HCT116 (cell line): ENCODE results near the gene IBSP. TPM values are rescaled to one million over a fixed set of nuclear protein-coding genes. Genes with fewer than 3 reads are reported as not detected.

ENCODE experiments used
- ATAC-seq: fragments of 200-7000 bp; cut with Tn5 transposase; 2 replicates; pipeline ENCODE4 v1.9.1; 2020; ENCODE audit warnings: mild to moderate bottlenecking, moderate library complexity
- BruUV-seq: library from RNA; stranded (reverse); fragments of 400-500 nt; replicated peaks from 2 replicates; lab custom pipeline; 2021; lab: Mats Ljungman, UMichigan
- CTCF ChIA-PET: fragments of 300-600 bp; sonication (Branson Sonifier 250); formaldehyde crosslinking; loops from one replicate; lab custom pipeline; 2021; ENCODE audit warnings: antibody characterized with exemption; lab: Charles Lee
- POLR2A ChIA-PET: fragments of 300-600, 350-600 bp; sonication (Branson Sonifier 250); formaldehyde crosslinking; loops from one replicate; lab custom pipeline; 2021; ENCODE audit warnings: antibody characterized with exemption; lab: Charles Lee
- RAD21 ChIA-PET, 2 experiments: fragments of 300-600 bp; sonication (Branson Sonifier 250); formaldehyde crosslinking; loops; one replicate each; lab custom pipeline; 2023; ENCODE audit warnings: low total read pairs in 2 of 2; ENCODE audit not compliant: uncharacterized antibody in 2 of 2, unreplicated experiment in 2 of 2, low non-redundant PET in 1 of 2; lab: Charles Lee
- DNase-seq: peaks from one replicate; pipeline ENCODE4 v3.0.0-alpha.2; 2010; ENCODE audit warnings: low read depth, low spot score
- H2AFZ ChIP-seq: fragments of 200-600 bp; shearing (Covaris generic), sonication (generic); 2 replicates; pipeline ENCODE4 v1.6.1; 2017; ENCODE audit warnings: low read depth, mixed run types, mixed read lengths, antibody characterized with exemption, low read length; ENCODE audit not compliant: poor library complexity, severe bottlenecking
- H3K27ac ChIP-seq: 2 replicates; pipeline ENCODE4 v1.5.1; 2012; ENCODE audit warnings: low read depth, low read length
- H3K27me3 ChIP-seq: fragments of 200-600 bp; sonication (generic); 2 replicates; pipeline ENCODE4 v1.6.1; 2016; ENCODE audit warnings: mixed run types, low read length, mixed read lengths; ENCODE audit not compliant: insufficient read depth
- H3K36me3 ChIP-seq, 2 experiments: fragments of 200-500 bp in 1 of 2; fragments of 200-600 bp in 1 of 2; sonication (Bioruptor generic) in 1 of 2; sonication (generic) in 1 of 2; 2 replicates each; pipeline versions ENCODE4 v1.5.1 to v1.6.1; 2014 to 2016; ENCODE audit warnings: low read length in 2 of 2, inconsistent platforms in 1 of 2, mixed read lengths in 1 of 2, mixed run types in 1 of 2; ENCODE audit not compliant: insufficient read depth in 2 of 2, control insufficient read depth in 1 of 2
- H3K4me1 ChIP-seq, 2 experiments: fragments of 200-600 bp in 1 of 2; sonication (generic) in 1 of 2; 2 replicates each; pipeline versions ENCODE4 v1.5.1 to v1.6.1; 2012 to 2017; ENCODE audit warnings: low read length in 2 of 2, inconsistent platforms in 1 of 2, mild to moderate bottlenecking in 1 of 2, mixed read lengths in 1 of 2, mixed run types in 1 of 2, moderate library complexity in 1 of 2; ENCODE audit not compliant: insufficient read depth in 2 of 2, control insufficient read depth in 1 of 2
- H3K4me2 ChIP-seq: fragments of 200-600 bp; sonication (generic); 2 replicates; pipeline ENCODE4 v1.6.1; 2017; ENCODE audit warnings: mixed run types, low read length, mixed read lengths
- H3K4me3 ChIP-seq, 2 experiments: fragments of 200-600 bp in 1 of 2; sonication (generic) in 1 of 2; replicated peaks in 1 of 2; 2 replicates each; pipeline ENCODE4 v1.5.1; 2011 to 2016; ENCODE audit warnings: low read length in 2 of 2, control low read depth in 1 of 2, low read depth in 1 of 2, mild to moderate bottlenecking in 1 of 2, mixed read lengths in 1 of 2, mixed run types in 1 of 2
- H3K79me2 ChIP-seq: fragments of 200-600 bp; sonication (generic); 2 replicates; pipeline ENCODE4 v1.6.1; 2017; ENCODE audit warnings: mild to moderate bottlenecking, mixed run types, low read length, moderate library complexity, mixed read lengths; ENCODE audit not compliant: insufficient read depth
- H3K9ac ChIP-seq: fragments of 200-600 bp; sonication (generic); 2 replicates; pipeline ENCODE4 v1.6.1; 2016; ENCODE audit warnings: low read length, mixed read lengths
- H3K9me2 ChIP-seq: fragments of 200-600 bp; sonication (generic), shearing (Covaris generic); 2 replicates; pipeline ENCODE4 v1.6.1; 2017; ENCODE audit warnings: mixed run types, mild to moderate bottlenecking, moderate library complexity; ENCODE audit not compliant: insufficient read depth
- H3K9me3 ChIP-seq, 2 experiments: fragments of 200-500 bp in 1 of 2; fragments of 200-600 bp in 1 of 2; sonication (Bioruptor generic) in 1 of 2; sonication (generic) in 1 of 2; 2 replicates each; pipeline ENCODE4 v1.6.1; 2014 to 2017; ENCODE audit warnings: low read length in 2 of 2, mixed read lengths in 2 of 2, inconsistent platforms in 1 of 2, low read depth in 1 of 2, mild to moderate bottlenecking in 1 of 2, mixed run types in 1 of 2, moderate library complexity in 1 of 2; ENCODE audit not compliant: control insufficient read depth in 1 of 2, insufficient read depth in 1 of 2
- H4K20me1 ChIP-seq: fragments of 200-600 bp; sonication (generic), shearing (Covaris generic); 2 replicates; pipeline ENCODE4 v1.6.1; 2017; ENCODE audit warnings: mixed run types, mild to moderate bottlenecking, moderate library complexity; ENCODE audit not compliant: insufficient read depth
- CBX3 ChIP-seq: IDR thresholded peaks from 2 replicates; pipeline ENCODE4 v1.6.1; 2012; ENCODE audit warnings: low read depth
- CTCF ChIP-seq, 3 experiments: fragments of 200-600 bp in 1 of 3; sonication (generic) in 1 of 3; IDR thresholded peaks in 2 of 3; conservative IDR thresholded peaks in 1 of 3; 2 replicates each; pipeline ENCODE4 v1.5.1; 2012 to 2017; ENCODE audit warnings: low read depth in 2 of 3, low read length in 2 of 3, antibody characterized with exemption in 1 of 3, borderline replicate concordance in 1 of 3, control low read depth in 1 of 3, mild to moderate bottlenecking in 1 of 3, mixed read lengths in 1 of 3, mixed run types in 1 of 3, moderate library complexity in 1 of 3; ENCODE audit not compliant: insufficient read depth in 1 of 3
- EZH2 ChIP-seq: fragments of 200-600 bp; sonication (generic); IDR thresholded peaks from 2 replicates; pipeline ENCODE4 v1.6.1; 2017; ENCODE audit warnings: antibody characterized with exemption, mixed run types
- EZH2phosphoT487 ChIP-seq: fragments of 200-600 bp; IDR thresholded peaks from 2 replicates; pipeline ENCODE4 v1.6.1; 2018; ENCODE audit warnings: antibody characterized with exemption, borderline replicate concordance
- FOSL1 ChIP-seq: IDR thresholded peaks from 2 replicates; pipeline ENCODE4 v1.6.1; 2012; ENCODE audit warnings: low read depth
- RAD21 ChIP-seq: IDR thresholded peaks from 2 replicates; pipeline ENCODE4 v1.6.1; 2012; ENCODE audit warnings: low read depth, mild to moderate bottlenecking
- SIN3A ChIP-seq: IDR thresholded peaks from 2 replicates; pipeline ENCODE4 v1.6.1; 2012; ENCODE audit warnings: low read depth
- YY1 ChIP-seq: IDR thresholded peaks from 2 replicates; pipeline ENCODE4 v1.6.1; 2011; ENCODE audit warnings: low read length, low read depth, moderate library complexity, mild to moderate bottlenecking; ENCODE audit not compliant: insufficient replicate concordance; ENCODE audit errors: extremely low read depth
- intact Hi-C: fragments of 100-400 bp; cut with micrococcal nuclease; formaldehyde crosslinking; loops from 2 replicates; pipeline ENCODE4 v1.10.0; 2022
- total RNA-seq: library from RNA; stranded (reverse); gene quantifications from one replicate; pipeline ENCODE4 v1.2.1, GENCODE V29; 2021; ENCODE audit not compliant: unreplicated experiment

Gene IBSP
- total RNA-seq, 1 experiment from 2014 or later: not detected

DNA sequence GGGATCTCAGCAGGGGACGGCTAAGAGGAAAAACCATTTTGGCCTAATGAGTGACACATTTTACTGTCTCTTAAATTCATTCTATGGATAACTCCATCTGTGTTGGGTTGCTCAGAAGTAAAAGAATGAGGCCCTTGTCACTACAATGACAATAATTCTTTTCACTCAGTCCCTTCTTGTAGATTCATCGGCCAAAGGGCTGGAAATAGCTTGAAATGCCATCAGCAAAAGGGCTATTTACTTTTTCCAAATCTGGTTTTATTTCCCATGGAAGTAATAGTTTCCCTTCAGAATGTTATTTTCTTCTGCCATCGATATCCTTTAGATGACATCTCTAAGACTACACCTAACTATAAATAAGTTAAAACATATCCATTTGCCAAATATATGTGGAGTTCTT is 40.8 kb downstream of the IBSP start:
- TF ChIP-seq SIN3A (no peak), YY1 (no peak), EZH2 (no peak), CBX3 (no peak), CTCF (IDR thresholded peaks at IDR 0.05 in 2 of 3, conservative IDR thresholded peaks at IDR 0.05 in 1 of 3; ENCODE audit: borderline replicate concordance in 1 of 3, insufficient read depth in 1 of 3, low read depth in 2 of 3, low read length in 2 of 3) (no peak), FOSL1 (no peak), EZH2phosphoT487 (no peak), RAD21 (no peak)
- Histone ChIP-seq H3K4me1 (0 out of 4 replicates have a peak, but pooled peaks cover 2 to 4% of the 10 kb centered on the region in 2 experiments), H3K4me3 (no peak overlapping the region), H4K20me1 (no peaks in the 10 kb centered on the region), H3K9me2 (no peaks in the 10 kb centered on the region), H3K79me2 (no peaks in the 10 kb centered on the region), H3K27me3 (no peaks in the 10 kb centered on the region), H2AFZ (no peak overlapping the region), H3K9ac (no peak overlapping the region), H3K27ac (no peak overlapping the region), H3K9me3 (no peaks in the 10 kb centered on the region), H3K36me3 (no peaks in the 10 kb centered on the region), H3K4me2 (no peak overlapping the region)
- DNase-seq: no peak
- intact Hi-C loops: no loop called here
- no TSS peak for BruUV-seq
- ChIA-PET CTCF (interaction anchor here (1.0 to 3.4 kb wide), 6 partner anchors 9 to 295 kb away, joined by 3 to 60 read pairs (median 7); no protein-coding TSS in a partner anchor), POLR2A (no interaction called here), RAD21 (interaction anchor here in 1 of 2 experiments (1.0 kb wide), 1 partner anchor 296 kb away, joined by 3 read pairs; no protein-coding TSS in a partner anchor)
- no peak for ATAC-seq
